HL-60 (cell line): ENCODE results near the gene HPCAL1.
A peak's percentile ranks its signal among the peaks of the same experiment; 100 is the strongest.

Source experiments
- DNase-seq, 2 experiments: peaks; one replicate each; pipeline ENCODE4 v3.0.0-alpha.2; 2010 to 2020; ENCODE audit warnings: low read depth in 1 of 2, low spot score in 1 of 2
- H3K27ac ChIP-seq: fragments of 250-450 bp; sonication (Bioruptor Pico); replicated peaks from 2 replicates; pipeline ENCODE4 v1.5.1; 2020; ENCODE audit warnings: mild to moderate bottlenecking, moderate library complexity
- H3K27me3 ChIP-seq: fragments of 250-450 bp; sonication (Bioruptor Pico); 2 replicates; pipeline ENCODE4 v1.5.1; 2021; ENCODE audit warnings: mild to moderate bottlenecking, moderate library complexity; ENCODE audit not compliant: insufficient read depth, poor library complexity, severe bottlenecking
- H3K4me3 ChIP-seq: replicated peaks from 2 replicates; pipeline ENCODE4 v1.5.1; 2011; ENCODE audit warnings: mild to moderate bottlenecking, control low read depth, low read length; ENCODE audit not compliant: insufficient read depth
- GABPA ChIP-seq: IDR thresholded peaks from 2 replicates; pipeline ENCODE4 v1.6.1; 2012; ENCODE audit warnings: low read depth
- POLR2AphosphoS5 ChIP-seq: IDR thresholded peaks from 2 replicates; pipeline ENCODE4 v1.6.1; 2012; ENCODE audit warnings: low read depth
- SPI1 ChIP-seq: IDR thresholded peaks from 2 replicates; pipeline ENCODE4 v1.6.1; 2012; ENCODE audit warnings: low read depth, mild to moderate bottlenecking, borderline replicate concordance
- TF ChIP-seq, protein P1 (sequence below): IDR thresholded peaks from one replicate; pipeline ENCODE4 v1.5.1; 2011; ENCODE audit warnings: low read length, control low read depth, inconsistent platforms; ENCODE audit not compliant: insufficient read depth
- TF ChIP-seq, protein P2 (sequence below): IDR thresholded peaks from 2 replicates; pipeline ENCODE4 v1.6.1; 2012; ENCODE audit warnings: low read depth; ENCODE audit not compliant: insufficient replicate concordance

Gene HPCAL1

DNA sequence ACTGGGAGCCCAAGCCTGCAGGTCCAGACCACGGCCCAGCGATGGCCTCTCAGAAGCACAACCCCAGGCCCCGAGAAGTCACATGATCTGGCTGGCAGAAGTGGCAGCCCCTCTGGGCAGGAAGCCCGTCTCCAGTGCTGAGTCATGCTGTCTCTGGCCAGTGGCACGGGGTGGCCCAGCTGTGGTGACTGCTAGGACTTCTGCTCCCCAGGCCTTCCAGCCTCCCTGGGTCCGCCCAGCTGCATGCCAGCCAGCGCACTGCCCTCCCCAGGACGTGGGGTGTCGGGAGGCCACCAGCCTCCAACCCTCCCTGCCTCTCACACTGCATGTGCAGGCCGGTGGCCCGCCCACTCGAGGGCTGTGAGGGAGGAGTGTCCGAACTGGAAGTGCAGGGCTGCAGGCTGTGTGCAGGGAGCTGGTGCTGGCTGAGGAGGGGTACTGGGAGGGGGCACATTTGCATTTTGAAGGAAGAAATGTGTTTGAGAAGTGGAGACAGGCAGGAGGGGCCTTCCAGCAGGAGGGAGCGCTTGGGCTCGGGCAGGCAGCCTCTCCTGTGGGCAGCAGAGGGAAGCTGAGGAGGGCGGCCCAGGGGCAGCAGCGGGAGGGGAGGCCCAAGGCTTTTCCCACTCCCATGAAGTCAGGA, 17.0 kb upstream of the HPCAL1 start:
- no peak overlapping the region for H3K4me3 ChIP-seq
- peak overlapping the region; percentile 49 for H3K27ac ChIP-seq

DNA sequence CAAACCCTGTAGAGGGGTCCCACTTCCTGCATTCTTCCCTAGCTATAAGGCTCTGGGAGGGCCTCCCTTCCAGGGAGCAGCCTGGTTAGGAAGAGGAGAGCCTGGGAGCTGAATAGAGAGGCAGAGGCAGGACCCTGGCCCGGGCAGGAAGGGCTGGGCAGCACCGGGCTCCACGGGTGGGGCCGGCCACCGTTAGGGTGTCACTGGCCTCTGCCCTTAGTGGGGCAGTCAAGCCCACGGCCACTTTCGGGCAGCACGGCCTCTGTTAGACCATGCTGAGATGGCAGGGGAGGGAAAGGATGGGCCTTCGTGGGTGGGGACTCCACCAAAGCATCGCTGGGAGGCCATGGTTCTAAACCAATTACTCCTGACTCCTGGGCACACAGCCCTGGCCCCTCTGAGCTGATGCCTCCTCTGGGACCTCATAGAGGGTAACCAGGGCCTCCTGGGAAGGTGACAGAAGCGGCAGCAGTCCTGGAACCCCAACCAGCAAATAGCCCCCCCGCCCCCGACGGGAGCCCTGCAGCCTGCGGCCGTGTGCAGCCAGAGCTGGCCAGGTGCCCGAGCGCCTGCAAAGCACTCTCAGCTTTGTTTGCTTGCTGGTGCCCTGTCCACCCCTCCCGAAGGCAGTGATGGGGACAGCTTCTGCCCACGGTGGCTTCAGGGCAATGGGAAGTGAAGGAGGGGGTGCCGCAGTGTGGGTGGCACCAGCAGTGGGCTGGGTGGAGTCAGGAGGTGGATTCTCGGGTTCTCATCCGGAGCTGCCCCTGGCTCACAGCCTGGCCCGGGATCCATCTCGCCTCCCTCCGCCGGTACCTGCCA, 16.3 kb upstream of the HPCAL1 start:
- Histone ChIP-seq H3K4me3 (no peak overlapping the region), H3K27ac (no peak overlapping the region; the same call in 1 of the 2 replicates), H3K27me3 (no peaks in the 10 kb centered on the region)
- TF ChIP-seq SPI1 (no peak), POLR2AphosphoS5 (no peak), GABPA (no peak)
- TF ChIP-seq, protein P1, sequence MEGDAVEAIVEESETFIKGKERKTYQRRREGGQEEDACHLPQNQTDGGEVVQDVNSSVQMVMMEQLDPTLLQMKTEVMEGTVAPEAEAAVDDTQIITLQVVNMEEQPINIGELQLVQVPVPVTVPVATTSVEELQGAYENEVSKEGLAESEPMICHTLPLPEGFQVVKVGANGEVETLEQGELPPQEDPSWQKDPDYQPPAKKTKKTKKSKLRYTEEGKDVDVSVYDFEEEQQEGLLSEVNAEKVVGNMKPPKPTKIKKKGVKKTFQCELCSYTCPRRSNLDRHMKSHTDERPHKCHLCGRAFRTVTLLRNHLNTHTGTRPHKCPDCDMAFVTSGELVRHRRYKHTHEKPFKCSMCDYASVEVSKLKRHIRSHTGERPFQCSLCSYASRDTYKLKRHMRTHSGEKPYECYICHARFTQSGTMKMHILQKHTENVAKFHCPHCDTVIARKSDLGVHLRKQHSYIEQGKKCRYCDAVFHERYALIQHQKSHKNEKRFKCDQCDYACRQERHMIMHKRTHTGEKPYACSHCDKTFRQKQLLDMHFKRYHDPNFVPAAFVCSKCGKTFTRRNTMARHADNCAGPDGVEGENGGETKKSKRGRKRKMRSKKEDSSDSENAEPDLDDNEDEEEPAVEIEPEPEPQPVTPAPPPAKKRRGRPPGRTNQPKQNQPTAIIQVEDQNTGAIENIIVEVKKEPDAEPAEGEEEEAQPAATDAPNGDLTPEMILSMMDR, result no peak
- TF ChIP-seq, protein P2, sequence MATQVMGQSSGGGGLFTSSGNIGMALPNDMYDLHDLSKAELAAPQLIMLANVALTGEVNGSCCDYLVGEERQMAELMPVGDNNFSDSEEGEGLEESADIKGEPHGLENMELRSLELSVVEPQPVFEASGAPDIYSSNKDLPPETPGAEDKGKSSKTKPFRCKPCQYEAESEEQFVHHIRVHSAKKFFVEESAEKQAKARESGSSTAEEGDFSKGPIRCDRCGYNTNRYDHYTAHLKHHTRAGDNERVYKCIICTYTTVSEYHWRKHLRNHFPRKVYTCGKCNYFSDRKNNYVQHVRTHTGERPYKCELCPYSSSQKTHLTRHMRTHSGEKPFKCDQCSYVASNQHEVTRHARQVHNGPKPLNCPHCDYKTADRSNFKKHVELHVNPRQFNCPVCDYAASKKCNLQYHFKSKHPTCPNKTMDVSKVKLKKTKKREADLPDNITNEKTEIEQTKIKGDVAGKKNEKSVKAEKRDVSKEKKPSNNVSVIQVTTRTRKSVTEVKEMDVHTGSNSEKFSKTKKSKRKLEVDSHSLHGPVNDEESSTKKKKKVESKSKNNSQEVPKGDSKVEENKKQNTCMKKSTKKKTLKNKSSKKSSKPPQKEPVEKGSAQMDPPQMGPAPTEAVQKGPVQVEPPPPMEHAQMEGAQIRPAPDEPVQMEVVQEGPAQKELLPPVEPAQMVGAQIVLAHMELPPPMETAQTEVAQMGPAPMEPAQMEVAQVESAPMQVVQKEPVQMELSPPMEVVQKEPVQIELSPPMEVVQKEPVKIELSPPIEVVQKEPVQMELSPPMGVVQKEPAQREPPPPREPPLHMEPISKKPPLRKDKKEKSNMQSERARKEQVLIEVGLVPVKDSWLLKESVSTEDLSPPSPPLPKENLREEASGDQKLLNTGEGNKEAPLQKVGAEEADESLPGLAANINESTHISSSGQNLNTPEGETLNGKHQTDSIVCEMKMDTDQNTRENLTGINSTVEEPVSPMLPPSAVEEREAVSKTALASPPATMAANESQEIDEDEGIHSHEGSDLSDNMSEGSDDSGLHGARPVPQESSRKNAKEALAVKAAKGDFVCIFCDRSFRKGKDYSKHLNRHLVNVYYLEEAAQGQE, result no peak
- DNase-seq, result no peak

More for the DNA sequence above, 17.0 kb upstream of the HPCAL1 start:
- no peaks in the 10 kb centered on the region for H3K27me3 ChIP-seq
- TF ChIP-seq, protein P1, result no peak
- TF ChIP-seq, protein P2, result no peak
- TF ChIP-seq SPI1 (no peak), POLR2AphosphoS5 (no peak), GABPA (no peak)
- DNase-seq, result peak; percentile 70 to 85

DNA sequence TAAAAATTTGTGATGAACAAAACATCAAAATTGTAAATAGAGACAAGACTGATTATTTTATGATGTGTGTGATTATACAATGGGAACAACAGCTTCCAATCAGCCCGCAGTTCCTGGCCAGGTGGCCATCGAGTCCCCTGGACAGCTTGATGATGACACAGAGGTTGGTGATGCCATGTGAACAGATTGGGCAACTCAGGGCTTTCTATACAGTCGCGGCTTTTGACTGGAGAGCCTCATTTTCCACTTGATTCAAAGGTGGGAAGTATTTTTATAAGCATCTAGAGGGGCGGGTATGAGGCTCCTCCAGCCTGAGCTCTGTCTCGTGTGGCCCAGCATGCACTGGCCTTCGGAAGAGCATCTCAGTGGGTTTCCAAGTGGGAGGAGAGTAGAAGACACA, 14.9 kb upstream of the HPCAL1 start:
- DNase-seq, result no peak
- Histone ChIP-seq H3K27me3 (no peaks in the 10 kb centered on the region), H3K27ac (no peak overlapping the region), H3K4me3 (no peak overlapping the region)
- TF ChIP-seq GABPA (no peak), SPI1 (no peak), POLR2AphosphoS5 (no peak)
- TF ChIP-seq, protein P1, result no peak
- TF ChIP-seq, protein P2, result no peak
